ENCODE results near the gene MAN2A1.

The MAN2A1 gene

DNA sequence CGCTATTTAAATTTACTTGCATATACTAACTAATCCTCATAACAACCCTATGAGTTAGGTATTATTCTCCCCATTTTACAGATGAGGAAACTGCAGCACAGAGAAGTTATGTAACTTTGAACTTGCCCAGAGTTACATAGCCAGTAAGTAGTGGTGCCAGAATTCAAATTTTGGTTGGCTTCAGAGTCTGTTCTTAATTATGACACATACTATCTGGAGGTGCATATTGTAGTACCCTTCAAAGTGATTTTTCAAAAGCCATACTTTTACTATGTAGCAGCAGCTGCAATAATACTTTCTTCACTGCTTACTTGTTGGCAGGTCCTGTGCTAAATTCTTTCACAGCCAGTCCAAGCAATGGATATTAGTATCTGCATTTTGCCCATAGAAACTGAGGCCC, 16.4 kb downstream of the MAN2A1 start:
- DNase-seq (ENCODE audit: low spot score): no peak

DNA sequence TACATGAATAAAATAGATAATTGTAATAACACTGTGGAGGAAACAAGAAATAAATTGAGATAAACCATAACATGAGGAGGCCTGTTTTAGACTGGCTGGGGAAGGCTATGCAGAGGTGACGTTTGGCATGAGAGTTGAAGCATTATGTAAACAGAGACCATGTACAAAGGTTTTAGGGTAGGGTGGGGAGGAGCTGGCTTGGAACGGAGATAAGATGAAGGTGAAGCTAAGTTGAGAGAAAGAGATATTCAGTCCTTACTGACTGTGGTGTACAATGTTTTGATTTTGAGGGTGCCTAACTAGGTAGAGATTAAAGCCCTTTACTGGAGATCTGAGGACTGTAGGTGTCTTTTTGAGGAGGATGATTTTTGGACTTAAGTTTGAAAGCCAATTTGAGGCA, 17.8 kb downstream of the MAN2A1 start:
- no peak for DNase-seq (ENCODE audit: low spot score)

DNA sequence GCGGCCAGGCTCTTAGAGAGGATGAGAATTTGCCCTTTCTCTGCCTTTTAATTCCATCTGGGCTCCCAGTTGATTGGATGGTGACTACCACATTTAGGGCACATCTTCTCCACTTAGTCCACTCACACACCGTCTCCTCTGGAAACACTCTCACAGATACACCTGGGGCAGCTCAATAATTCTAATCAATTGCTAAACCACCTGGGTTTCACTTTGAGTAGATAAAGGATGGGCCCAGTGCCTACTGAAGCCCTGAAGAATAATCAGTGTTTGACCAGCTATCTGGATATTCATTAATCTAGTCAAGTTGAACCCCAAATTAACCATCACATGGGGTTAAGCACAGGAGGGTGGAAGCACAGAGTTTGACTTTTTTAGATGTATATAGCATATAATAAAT, 19.1 kb downstream of the MAN2A1 start:
- DNase-seq (ENCODE audit: low spot score): no peak

DNA sequence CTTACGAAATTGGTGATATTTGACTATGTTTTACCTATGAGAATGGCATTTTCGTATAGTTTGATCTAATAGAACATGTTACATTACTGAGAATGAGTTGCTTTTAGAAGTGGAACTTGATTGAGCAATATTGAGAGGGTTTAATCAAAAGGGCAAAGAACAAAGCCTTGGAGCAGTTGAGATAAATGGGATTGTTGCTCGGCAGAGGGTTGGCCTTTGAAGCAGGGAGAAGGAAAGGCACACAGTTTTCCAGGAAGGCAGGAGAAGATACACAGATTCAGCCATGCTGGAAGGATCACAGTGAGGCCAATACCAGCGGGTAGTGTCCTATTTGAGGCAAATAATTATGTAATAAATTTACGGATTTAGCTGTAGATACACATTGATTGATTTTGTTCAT, 19.5 kb downstream of the MAN2A1 start:
- no peak for DNase-seq (ENCODE audit: low spot score)

DNA sequence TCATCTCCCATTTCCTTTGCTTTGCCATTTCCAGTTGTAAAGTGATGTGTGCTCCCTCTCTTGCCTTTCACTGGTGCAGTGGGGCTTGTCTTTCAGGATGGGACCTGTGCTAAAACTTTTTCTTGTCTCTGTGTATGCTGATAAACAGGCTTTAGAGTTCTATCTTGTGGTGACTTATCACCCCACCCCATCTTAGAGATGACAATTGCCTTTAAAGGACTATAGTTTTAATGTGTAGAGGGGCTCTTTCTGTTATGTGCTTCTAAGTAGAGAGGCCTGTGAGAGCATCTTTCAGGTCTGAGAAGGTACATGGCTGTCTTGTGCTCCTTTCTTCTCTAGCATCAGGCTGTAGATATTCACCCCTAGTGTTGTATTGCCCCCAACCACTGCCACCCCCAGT, 21.9 kb downstream of the MAN2A1 start:
- DNase-seq (ENCODE audit: low spot score): no peak

DNA sequence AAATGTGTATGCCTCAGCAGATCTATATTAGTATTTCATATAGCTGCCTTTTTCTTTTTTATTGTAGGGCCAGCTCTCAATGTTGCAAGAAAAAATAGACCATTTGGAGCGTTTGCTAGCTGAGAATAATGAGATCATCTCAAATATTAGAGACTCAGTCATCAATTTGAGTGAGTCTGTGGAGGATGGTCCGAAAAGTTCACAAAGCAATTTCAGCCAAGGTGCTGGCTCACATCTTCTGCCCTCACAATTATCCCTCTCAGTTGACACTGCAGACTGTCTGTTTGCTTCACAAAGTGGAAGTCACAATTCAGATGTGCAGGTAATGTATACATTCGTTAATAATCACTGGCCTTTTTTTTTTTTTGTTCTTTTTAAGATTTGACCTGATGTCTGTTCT, 23.7 kb downstream of the MAN2A1 start:
- DNase-seq (ENCODE audit: low spot score): no peak

DNA sequence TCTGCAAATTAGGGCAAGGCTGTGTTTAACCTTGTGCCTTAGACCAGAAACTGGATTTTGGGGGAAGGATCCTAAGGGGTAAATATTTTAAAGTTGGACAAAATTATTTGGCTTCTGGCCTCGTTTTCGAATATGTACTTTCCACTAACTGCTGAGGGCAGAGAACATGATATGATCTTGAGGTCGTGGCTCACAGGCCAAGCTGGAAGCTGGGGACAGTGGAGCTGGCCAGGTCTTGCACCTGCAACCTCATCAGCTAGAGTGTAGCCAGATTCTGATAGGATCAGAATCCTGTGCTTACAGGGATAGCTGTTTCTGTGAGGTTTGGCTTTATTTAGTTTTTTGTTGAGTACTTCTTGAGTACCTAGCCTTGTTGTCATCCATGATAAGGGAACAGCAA, 24.9 kb downstream of the MAN2A1 start:
- no peak for DNase-seq (ENCODE audit: low spot score)

DNA sequence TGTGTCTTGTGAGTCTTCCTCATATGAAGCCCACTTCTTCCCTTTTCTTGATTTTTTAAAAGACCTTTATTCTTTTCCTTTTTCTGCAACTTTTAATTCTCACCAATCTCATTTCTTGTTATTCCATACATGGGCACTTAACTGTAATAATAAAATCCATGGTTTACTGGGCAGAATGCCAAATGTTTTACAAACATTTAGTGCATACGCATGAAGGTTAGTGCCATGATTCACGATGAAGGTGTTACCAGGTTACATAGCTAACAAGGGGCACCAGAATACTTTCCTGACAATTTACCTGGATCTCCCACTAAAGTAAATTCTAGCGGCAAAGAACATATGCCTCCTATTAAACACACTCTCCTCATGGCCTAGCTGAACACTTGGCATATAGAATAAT, 28.5 kb downstream of the MAN2A1 start:
- DNase-seq (ENCODE audit: low spot score): no peak

DNA sequence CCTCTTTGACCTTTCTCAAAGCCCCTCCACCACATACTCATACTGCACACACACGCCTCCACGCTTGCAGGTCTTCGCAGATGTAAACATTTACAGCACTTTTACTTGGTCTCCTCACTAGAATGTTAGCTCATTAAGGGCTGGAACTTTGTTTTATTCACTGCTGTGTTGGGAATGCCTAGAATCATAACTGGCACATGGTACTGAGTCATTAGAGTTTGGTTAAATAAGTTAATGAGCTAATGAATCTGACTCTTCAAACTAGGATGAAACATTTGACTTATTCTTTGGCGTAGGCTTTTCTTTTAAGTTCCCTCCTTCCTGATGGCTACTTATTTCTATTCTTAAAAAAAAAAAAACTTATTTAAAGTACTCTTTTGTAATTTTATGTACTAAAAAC, 28.9 kb downstream of the MAN2A1 start:
- no peak for DNase-seq (ENCODE audit: low spot score)

DNA sequence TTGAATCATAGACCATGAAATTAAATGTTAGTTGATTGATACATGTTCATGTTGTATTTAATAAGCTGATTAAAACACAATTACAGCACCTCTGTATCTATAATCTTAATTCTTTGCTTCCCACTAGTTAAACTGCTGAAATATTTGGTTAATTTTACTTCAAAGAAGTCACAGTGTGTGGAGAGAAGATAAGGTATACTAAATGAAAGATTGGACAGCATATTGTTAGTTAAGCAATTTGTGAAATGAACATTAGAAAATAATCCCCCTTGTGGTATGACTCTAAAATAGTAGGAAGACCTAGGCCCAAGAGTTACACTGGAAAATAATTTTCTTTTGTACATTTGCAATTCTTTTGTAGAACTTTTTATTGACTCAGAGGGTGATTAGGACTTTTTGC, 30.3 kb downstream of the MAN2A1 start:
- no peak for DNase-seq (ENCODE audit: low spot score)

DNA sequence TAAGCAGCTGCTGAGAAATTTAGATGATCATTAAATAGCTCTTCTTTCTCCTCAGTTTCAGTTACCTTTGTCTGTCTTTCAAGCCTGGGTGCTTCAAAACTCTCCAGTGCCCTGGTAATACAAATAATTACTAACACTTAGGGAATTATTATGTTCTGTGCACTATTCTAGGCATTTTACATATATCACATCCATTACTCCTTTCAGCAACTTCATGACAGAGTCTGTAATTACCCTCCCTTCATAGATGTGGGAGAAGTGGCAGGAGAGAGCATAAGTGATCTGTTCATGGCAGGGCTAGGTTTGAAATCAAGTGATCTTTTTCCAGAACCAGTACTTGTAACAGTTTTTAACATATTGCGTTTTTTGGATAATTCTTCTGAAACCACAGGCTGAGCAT, 32.0 kb downstream of the MAN2A1 start:
- no peak for DNase-seq (ENCODE audit: low spot score)

DNA sequence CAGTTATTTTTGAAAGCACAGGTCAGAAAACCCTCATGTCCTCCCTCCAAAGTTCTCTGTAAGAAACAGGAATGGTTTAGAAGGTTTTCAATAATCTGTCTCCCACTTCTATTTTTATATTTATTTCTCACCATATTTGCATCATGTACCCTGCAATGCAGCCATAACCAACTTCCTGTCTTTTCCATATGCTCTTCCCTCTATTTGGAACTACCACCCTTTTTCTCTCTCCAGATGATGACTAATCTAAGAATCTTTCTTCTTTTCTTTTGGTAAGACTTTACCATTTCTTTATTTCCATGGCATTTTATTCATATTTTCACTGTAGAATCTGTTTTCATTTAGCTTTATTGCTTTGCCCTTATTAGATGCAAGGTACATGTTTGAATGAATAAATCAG, 33.9 kb downstream of the MAN2A1 start:
- DNase-seq (ENCODE audit: low spot score): no peak

DNA sequence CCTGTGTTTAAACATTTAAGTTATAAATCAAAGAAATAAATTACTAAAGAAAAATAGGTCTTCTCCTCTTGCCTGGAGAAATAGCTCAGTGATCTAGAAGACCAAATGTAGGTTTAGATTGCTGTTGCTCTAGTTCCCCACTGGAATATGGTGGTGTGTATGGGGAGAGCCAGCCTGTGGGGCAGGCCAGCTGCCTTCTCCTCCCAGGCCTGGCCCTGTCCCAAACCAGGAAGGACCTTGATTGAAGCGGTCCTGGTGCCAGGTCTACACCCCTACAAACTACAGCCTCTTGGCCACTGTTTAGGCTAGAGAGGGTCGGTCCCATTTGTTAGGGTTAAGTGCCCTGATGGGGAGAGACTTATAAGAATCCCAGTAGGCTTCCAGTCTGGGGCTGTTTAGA, 35.4 kb downstream of the MAN2A1 start:
- no peak for DNase-seq (ENCODE audit: low spot score)

DNA sequence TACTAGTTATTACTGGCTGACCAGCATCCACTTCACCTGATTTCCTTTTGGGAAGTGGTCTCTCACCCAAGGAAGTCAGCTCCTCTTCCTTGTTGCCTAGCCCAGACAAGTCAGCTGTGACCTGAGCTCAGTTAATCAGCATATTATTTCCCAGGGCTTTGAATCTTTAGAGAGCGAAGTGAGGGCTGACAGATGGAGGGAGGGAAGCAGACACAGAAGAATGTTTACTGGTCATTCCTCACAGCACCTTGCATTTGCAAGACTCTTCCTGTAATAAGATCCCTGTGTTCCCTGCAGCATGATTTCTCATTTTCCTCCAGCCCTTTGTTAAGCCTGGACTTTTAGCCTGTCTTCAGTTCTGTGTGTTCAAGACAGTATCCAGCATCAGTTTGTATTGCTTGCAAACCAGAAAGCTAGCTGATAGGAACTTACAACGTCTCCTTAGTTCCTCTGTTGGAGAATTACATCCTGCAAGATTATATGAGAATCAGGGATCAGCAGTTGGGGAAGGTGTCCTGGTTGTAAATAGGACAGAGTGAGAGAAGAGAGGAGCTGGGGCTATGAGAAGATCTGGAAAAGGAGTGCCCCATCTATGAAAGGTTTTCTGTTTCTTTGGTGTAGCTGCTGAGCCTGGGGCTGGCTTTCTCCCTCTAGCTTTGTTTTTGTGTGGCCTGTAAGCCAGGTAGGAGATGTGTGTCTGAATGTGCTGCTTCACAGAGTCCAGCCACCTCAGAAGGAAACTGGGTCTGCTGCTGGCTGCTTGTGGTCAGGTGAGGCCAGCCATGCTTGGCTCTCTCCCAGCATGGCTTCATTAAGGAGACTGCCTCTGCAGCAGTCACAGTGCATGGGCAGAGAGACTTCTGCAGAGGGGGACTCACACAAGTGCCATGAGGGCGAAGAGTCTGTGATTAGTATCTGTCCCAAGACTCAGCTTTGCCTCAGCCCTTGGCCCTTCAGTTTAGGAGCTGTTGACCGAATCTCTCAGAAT, 50.3 kb downstream of the MAN2A1 start:
- DNase-seq (ENCODE audit: low spot score): peak; percentile 17

DNA sequence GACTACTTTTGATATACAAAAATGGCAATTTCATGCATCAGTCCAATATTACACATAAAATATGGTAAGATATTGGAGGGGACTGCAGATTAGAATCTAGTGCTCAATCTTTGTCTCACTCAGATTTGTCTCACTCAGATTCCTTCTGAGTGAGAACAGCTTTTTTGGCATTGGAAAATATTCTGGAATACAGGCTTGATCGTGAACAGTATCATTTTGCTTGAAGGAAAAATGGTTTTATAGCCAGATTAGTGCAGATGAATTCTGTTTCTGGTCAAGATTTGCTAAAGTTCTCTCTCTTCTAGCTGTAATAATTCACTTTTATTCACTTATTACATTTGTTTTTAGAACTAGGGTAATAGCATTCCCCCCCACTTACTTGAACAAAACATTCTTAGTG, 51.2 kb downstream of the MAN2A1 start:
- DNase-seq (ENCODE audit: low spot score): no peak

DNA sequence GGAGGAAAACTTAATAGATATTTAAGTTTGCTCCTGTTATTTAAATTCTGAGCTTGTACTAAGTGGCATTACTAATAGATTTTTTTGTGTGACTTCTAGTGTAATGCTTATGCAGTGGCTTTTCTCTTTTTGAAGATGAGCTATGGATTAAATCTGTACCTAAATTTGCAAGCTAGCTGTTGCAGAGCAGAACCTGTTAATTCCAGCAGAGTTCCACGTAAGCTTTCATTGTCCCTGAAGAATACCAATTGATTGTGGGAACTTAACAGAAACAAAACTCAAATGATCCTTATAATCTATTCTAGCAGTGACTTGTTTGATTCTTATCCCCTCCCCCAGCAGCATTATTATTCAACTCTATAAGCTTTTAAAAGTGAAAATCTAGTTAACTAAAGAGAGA, 51.7 kb downstream of the MAN2A1 start:
- no peak for DNase-seq (ENCODE audit: low spot score)

DNA sequence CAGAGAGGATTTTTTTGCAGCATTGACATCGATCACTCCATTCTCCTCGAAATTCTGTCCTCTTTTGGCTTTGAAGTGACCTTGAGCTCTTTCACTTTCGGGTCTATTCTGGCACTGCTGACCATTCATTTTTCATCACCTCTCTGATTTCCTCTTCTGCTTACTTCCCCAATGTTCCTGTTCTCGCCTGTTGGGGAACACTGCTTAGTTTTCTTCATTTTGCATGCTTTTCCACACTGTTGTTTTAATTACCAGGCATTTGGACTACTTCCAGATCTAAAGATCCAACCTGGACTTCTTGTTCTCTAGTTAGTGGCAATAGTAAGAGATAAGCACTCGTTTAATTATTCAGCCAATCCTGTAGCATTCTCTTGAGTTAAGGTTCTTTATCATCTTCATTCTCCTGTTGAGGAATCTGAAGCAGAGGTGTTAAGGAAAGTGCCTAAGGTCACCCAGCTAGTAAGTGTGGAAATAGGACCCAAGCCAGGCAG, 53.4 kb downstream of the MAN2A1 start:
- no peak for DNase-seq (ENCODE audit: low spot score)

DNA sequence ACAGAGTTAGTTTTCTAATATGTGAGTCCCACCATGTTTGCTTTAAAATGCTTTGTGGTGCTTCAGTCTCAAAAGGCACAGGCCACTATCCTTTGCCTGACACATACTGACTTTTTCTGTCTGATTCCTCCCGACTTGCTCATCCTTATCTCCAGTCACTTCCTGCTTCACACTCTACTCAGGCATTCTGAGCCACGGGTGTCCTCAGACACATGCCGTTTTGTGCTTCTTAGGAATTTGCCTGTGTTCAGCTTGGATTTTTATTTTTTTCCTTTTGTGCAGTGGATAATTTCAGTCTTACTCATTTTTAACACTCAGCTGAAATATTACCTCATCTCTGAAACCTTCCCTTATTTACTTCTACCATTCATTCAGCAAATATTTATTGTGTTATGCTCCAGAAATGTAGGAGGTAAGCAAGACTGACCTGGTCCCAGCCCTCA, 54.1 kb downstream of the MAN2A1 start:
- no peak for DNase-seq (ENCODE audit: low spot score)

DNA sequence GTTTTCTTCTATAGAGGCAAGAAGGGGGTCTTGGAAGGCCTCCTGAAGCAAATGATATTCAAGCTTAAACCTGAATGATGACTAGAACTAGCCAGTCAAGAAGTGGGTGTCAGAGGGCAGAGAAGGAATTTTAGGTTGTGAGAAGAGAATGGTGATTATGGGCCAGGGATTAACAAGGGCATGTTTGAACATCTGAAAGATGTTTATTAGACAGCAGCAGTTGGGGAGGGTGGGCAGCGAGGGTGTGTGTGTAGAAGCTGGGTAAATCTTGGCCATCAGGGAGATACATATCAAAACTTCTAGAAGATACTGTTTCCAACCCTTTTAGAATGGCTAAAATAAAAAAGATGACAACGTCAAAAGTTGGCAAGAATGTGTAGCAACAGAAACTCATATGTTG, 54.5 kb downstream of the MAN2A1 start:
- DNase-seq (ENCODE audit: low spot score): no peak

DNA sequence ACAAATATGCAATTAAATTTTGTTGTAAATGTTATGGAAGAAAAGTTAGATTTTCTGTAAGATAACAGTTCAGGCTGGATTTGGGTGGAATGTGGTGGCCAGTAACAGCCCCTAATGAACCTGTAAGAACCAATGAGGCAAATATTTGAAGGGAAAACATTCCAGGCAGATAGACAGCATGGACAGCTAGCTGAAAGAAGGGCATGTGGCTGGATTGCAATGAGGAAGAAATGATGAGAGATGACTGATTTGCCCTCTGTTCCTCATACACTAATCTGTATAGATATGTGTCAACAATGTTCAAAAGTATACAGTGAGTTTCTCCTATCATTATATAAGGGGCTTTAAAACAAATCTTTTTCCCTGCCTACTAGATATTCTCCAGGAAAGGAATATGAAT, 58.8 kb downstream of the MAN2A1 start:
- no peak for DNase-seq (ENCODE audit: low spot score)

DNA sequence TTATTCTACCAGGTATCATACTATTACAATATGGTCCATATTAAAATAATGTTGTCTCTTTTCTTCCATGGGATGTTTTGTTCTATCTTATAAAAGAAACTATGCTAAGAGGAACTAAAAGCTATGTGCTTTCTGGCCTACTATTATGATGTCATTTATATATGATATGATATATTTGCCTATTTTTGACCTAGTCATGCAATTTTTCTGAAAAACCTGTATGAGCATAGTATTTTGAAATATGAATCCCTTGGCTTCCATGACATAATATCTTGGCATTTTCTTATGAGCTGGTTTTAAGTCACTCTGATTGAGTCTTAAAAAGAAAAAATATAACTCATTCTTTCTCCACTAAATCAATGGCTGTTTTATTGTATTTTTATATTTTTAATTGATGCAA, 60.7 kb downstream of the MAN2A1 start:
- DNase-seq (ENCODE audit: low spot score): no peak

DNA sequence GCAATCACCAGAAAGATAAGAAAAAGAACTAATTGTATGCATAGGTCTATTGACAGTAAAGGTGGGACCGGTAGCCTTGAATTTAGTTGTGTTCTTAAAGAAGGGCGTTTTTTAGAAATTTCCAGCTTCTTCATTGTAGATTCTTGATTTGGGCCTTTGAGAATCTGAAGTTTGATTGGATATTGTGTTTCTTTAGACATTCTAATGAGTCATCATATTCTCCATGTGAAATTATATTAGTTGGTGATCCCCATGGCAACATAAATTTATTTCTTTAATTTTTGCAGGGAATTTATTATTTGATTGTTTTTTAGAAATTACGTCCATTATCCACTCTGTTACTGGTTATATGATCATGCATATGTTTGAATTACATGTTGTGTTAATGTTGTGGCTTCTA, 63.6 kb downstream of the MAN2A1 start:
- DNase-seq (ENCODE audit: low spot score): no peak

DNA sequence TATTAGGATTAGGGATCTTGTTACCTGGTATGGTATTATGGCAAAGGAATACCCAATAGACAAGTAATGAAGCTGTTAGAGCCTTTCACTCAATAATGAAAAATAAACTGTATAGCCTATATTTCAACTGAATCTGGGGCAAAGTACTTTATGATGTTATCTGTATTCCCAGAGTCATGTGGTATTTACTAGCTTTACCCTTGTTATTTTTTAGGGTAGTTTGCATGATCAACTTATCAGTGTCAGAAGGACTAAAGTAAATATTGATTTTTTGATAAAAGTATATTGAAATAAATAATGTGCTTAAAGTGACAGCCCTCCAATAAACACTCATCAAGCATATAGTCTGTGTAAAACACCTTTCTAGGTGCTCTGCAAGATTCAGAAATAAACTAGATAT, 64.6 kb downstream of the MAN2A1 start:
- DNase-seq (ENCODE audit: low spot score): no peak

DNA sequence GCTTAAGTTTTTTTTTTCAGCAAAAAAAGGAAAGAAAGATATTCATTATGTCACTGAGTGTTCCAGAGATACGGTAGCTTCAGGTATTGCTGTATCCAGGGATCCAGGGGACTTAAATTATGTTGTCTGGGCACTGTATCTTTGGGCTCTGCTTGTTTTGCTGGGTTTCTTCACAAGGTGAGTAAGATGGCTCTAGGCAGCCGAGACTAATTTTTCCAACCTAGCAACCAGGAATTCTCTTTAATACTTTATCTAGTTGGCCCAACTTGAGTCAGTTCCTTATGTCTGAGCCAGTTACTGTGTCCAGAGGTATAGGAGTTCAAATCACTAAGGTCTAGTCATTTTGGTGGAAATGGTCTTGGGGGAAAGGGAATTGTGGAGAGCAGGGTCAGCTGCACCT, 66.0 kb downstream of the MAN2A1 start:
- no peak for DNase-seq (ENCODE audit: low spot score)
